ENCODE measurements around the gene ENC1. TPM values are rescaled to one million over a fixed set of nuclear protein-coding genes. Genes with fewer than 3 reads are reported as not detected.

The ENC1 gene
- total and polyA plus RNA-seq, 10 of the 15 experiments (the other 5 are each of a cell fraction or from before 2014, with no cell fraction given), result 8.2 to 55.5 (median 32.1) TPM

DNA sequence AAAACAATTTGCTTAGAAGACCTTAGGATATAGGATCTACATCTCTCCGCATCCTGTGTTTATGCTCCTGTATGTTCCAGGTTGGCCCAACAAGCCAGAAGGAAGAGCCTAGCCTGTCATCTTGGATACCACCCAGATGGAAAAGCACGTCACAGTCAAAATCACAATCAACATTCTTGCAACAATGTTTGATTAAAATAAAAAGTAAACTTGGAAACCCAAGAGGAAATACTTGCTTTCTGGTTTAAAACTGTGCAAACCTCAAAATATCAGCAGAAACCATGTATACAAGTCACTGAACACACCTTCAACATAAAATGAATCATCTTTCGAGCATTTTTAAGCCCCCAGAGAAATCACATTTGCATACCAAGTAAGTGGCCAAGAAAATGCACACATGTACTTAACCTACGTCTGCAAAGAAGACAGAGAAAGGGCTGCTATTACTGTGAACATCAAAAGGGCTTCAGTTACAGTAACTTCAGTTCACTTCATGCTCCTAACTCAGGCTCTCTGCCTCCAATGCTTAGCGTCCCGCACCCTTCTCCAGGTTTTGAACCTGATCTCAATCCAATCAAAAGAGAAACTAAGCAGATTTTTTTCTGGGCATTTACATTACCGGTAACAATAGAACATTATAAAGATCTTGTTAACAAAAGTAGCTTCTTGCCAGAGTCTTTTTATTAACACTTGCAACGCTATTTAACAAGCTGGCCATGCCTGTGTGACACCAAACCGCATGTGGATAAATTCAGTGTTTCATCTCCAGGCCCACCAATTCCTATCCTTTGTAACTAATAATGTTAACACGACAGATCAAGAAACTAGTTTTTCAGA lies 1.3 kb downstream of the ENC1 start (continued):
- TF ChIP-seq ASH2L (IDR thresholded peaks at IDR 0.05; ENCODE audit: borderline replicate concordance, low read depth) (no peak), BRCA1 (IDR thresholded peaks at IDR 0.05; ENCODE audit: low read depth, low read length) (no peak), CEBPB (IDR thresholded peaks at IDR 0.05; ENCODE audit: borderline replicate concordance in 1 of 2, low read depth in 2 of 2, low read length in 2 of 2) (peak in 1 of 2 experiments; percentile 63; a peak in 1 of 4 replicates), POLR2AphosphoS5 (IDR thresholded peaks at IDR 0.05; ENCODE audit: low read length) (peak; percentile 86), PML (IDR thresholded peaks at IDR 0.05; ENCODE audit: low read length) (peak; percentile 47; the same call in 1 of the 2 replicates), HDAC6 (IDR thresholded peaks at IDR 0.05; ENCODE audit: unreplicated experiment) (no peak), CREB1 (IDR thresholded peaks at IDR 0.05; ENCODE audit: low read depth) (no peak), YY1 (IDR thresholded peaks at IDR 0.05; ENCODE audit: low read depth, low read length) (no peak), BCL11A (IDR thresholded peaks at IDR 0.05; ENCODE audit: low read depth, low read length) (peak; percentile 36; the same call in 1 of the 2 replicates), MEF2B (IDR thresholded peaks at IDR 0.05; ENCODE audit: partially characterized antibody, poor library complexity, severe bottlenecking) (peak; percentile 89), GATAD2B (conservative IDR thresholded peaks at IDR 0.05; ENCODE audit: low read depth) (no peak), JUND (IDR thresholded peaks at IDR 0.05; ENCODE audit: low read depth, low read length) (no peak), MXI1 (IDR thresholded peaks at IDR 0.05; ENCODE audit: low read depth, low read length) (peak; percentile 24; the same call in 1 of the 2 replicates)
- TF ChIP-seq, protein P1, sequence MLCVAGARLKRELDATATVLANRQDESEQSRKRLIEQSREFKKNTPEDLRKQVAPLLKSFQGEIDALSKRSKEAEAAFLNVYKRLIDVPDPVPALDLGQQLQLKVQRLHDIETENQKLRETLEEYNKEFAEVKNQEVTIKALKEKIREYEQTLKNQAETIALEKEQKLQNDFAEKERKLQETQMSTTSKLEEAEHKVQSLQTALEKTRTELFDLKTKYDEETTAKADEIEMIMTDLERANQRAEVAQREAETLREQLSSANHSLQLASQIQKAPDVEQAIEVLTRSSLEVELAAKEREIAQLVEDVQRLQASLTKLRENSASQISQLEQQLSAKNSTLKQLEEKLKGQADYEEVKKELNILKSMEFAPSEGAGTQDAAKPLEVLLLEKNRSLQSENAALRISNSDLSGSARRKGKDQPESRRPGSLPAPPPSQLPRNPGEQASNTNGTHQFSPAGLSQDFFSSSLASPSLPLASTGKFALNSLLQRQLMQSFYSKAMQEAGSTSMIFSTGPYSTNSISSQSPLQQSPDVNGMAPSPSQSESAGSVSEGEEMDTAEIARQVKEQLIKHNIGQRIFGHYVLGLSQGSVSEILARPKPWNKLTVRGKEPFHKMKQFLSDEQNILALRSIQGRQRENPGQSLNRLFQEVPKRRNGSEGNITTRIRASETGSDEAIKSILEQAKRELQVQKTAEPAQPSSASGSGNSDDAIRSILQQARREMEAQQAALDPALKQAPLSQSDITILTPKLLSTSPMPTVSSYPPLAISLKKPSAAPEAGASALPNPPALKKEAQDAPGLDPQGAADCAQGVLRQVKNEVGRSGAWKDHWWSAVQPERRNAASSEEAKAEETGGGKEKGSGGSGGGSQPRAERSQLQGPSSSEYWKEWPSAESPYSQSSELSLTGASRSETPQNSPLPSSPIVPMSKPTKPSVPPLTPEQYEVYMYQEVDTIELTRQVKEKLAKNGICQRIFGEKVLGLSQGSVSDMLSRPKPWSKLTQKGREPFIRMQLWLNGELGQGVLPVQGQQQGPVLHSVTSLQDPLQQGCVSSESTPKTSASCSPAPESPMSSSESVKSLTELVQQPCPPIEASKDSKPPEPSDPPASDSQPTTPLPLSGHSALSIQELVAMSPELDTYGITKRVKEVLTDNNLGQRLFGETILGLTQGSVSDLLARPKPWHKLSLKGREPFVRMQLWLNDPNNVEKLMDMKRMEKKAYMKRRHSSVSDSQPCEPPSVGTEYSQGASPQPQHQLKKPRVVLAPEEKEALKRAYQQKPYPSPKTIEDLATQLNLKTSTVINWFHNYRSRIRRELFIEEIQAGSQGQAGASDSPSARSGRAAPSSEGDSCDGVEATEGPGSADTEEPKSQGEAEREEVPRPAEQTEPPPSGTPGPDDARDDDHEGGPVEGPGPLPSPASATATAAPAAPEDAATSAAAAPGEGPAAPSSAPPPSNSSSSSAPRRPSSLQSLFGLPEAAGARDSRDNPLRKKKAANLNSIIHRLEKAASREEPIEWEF (IDR thresholded peaks at IDR 0.05; ENCODE audit: insufficient replicate concordance, low read depth, low read length), result no peak
- TF ChIP-seq, protein P2, sequence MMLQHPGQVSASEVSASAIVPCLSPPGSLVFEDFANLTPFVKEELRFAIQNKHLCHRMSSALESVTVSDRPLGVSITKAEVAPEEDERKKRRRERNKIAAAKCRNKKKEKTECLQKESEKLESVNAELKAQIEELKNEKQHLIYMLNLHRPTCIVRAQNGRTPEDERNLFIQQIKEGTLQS (IDR thresholded peaks at IDR 0.05; ENCODE audit: borderline replicate concordance, extremely low read depth, low read depth, low read length), result no peak
- TF ChIP-seq, protein P3, sequence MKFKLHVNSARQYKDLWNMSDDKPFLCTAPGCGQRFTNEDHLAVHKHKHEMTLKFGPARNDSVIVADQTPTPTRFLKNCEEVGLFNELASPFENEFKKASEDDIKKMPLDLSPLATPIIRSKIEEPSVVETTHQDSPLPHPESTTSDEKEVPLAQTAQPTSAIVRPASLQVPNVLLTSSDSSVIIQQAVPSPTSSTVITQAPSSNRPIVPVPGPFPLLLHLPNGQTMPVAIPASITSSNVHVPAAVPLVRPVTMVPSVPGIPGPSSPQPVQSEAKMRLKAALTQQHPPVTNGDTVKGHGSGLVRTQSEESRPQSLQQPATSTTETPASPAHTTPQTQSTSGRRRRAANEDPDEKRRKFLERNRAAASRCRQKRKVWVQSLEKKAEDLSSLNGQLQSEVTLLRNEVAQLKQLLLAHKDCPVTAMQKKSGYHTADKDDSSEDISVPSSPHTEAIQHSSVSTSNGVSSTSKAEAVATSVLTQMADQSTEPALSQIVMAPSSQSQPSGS (IDR thresholded peaks at IDR 0.05; ENCODE audit: low read length), result peak; percentile 76; the same call in 1 of the 2 replicates
- TF ChIP-seq, protein P4, sequence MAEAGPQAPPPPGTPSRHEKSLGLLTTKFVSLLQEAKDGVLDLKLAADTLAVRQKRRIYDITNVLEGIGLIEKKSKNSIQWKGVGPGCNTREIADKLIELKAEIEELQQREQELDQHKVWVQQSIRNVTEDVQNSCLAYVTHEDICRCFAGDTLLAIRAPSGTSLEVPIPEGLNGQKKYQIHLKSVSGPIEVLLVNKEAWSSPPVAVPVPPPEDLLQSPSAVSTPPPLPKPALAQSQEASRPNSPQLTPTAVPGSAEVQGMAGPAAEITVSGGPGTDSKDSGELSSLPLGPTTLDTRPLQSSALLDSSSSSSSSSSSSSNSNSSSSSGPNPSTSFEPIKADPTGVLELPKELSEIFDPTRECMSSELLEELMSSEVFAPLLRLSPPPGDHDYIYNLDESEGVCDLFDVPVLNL (IDR thresholded peaks at IDR 0.05; ENCODE audit: low read depth, low read length), result no peak
- TF ChIP-seq, protein P5, sequence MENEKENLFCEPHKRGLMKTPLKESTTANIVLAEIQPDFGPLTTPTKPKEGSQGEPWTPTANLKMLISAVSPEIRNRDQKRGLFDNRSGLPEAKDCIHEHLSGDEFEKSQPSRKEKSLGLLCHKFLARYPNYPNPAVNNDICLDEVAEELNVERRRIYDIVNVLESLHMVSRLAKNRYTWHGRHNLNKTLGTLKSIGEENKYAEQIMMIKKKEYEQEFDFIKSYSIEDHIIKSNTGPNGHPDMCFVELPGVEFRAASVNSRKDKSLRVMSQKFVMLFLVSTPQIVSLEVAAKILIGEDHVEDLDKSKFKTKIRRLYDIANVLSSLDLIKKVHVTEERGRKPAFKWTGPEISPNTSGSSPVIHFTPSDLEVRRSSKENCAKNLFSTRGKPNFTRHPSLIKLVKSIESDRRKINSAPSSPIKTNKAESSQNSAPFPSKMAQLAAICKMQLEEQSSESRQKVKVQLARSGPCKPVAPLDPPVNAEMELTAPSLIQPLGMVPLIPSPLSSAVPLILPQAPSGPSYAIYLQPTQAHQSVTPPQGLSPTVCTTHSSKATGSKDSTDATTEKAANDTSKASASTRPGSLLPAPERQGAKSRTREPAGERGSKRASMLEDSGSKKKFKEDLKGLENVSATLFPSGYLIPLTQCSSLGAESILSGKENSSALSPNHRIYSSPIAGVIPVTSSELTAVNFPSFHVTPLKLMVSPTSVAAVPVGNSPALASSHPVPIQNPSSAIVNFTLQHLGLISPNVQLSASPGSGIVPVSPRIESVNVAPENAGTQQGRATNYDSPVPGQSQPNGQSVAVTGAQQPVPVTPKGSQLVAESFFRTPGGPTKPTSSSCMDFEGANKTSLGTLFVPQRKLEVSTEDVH (IDR thresholded peaks at IDR 0.05; ENCODE audit: low read depth, partially characterized antibody), result no peak

Data from GM12878 (cell line).